Measurements from ENCODE around the gene GIMD1. TPM values are rescaled to one million over a fixed set of nuclear protein-coding genes. Genes with fewer than 3 reads are reported as not detected.

Gene GIMD1
- total RNA-seq, 4 donors from 2014 or later, result not detected

GRCh38 chr4:106320235-106320634, 48.3 kb downstream of the GIMD1 start:
- ATAC-seq (ENCODE audit: low FRiP score), result no peak
- no peak for DNase-seq (ENCODE audit: low spot score)
- no peak for TF ChIP-seq CTCF (IDR thresholded peaks at IDR 0.05)

DNA sequence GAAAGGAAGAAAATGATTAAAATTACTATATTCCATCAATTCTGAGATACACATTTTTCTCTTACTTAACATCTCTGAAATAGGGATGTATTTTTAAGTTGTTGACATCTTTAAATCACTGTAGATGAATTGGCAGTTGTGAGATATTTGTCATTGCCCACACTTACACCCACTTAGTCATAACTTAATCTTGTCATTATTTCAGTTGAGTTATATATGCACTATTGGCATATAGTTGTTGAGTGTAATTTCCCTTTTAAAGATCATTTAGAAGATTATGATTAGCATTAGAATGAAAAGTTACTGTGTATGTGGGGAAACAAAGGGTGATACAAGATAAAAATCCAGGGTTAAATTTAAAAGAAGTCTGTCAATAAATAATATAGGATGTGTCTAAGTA, 50.1 kb downstream of the GIMD1 start:
- TF ChIP-seq CTCF (IDR thresholded peaks at IDR 0.05), result no peak
- DNase-seq (ENCODE audit: low spot score) (no peak), ATAC-seq (ENCODE audit: low FRiP score) (no peak)

DNA sequence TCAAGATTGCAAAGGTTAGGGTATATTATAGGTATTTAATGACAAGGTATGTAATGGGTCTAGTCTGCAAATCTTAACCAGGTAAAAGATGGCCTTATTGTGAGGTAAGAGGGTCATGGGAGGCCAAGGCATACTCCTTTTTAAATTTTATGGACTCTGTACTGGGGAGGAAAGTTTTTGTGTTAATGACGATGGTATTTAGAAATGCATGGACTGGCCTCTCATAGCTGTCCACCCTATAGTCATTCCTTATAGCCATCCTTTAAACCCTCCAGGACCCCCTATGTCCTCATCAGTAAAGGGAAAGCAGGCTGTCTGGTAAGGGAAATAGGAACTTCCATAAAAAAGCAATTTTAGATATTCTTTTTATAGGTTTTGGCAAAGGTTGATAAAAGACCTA, 50.8 kb downstream of the GIMD1 start:
- ATAC-seq (ENCODE audit: low FRiP score) (no peak), DNase-seq (ENCODE audit: low spot score) (no peak)
- no peak for TF ChIP-seq CTCF (IDR thresholded peaks at IDR 0.05)

GRCh38 chr4:106316773-106317409, 51.7 kb downstream of the GIMD1 start:
- TF ChIP-seq CTCF (IDR thresholded peaks at IDR 0.05), result no peak
- ATAC-seq (ENCODE audit: low FRiP score) (no peak), DNase-seq (ENCODE audit: low spot score) (no peak)

DNA sequence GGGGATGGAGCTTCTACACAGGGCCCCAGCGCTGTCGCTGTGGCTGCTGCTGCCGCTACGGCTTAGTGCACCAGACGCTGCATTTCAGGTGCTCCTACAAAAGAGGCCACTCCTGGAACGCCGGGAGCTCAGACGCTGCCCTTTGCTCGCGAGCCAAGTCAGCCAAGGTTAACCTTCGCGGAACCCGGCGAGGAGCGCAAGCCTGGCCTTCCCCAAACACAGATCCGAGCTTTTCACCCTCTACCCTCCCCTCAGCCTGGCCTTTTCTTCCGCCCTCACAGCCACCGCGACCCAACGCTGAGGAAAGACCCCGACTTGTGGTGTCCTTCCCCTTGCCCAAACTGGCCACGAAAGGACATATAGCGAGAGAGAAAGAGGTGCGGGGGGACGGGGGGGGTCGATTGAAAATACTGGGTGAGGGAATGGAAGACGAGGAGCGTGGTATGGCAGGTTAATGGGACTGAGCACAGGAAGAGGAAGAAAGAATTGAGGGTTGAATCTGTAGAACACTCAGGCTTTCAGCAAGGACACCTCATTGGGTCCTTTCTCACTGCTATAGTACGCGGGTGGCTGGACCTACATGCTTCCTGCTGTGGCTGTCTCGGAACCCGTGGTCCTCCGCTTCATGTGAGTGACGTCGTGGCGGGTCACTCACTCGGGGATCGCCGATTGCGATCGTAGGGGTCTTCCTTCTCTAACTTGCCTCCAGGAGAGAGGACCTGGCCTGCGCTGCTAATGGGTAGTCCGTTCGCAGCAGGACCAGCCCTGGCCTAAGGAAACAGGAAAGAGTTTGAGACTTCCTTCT, 52.4 kb downstream of the GIMD1 start, which contains the start of the genes AIMP1 and TBCK:
Gene AIMP1 (plus strand): TSS at position 583 of the 805 bp plus-strand sequence. CDS start 8,460 bp downstream, outside the sequence.
Gene TBCK (minus strand): TSS at position 242 of the 805 bp plus-strand sequence. CDS start 7,249 bp downstream, outside the sequence.
- DNase-seq (ENCODE audit: low spot score) (peak; percentile 65), ATAC-seq (ENCODE audit: low FRiP score) (peak; percentile 97)
- TF ChIP-seq CTCF (IDR thresholded peaks at IDR 0.05), result no peak

- ATAC-seq (ENCODE audit: low FRiP score), result peak; percentile 73
- peak; percentile 24 for DNase-seq (ENCODE audit: low spot score)
- TF ChIP-seq CTCF (IDR thresholded peaks at IDR 0.05), result no peak
Measured at GRCh38 chr4:106315476-106315967, 53.1 kb downstream of the GIMD1 start.

Measured in omental fat pad (tissue), 4 donors.